Breast epithelium (tissue), 4 donors: ENCODE data around the gene OR51D1. TPM values are rescaled to one million over a fixed set of nuclear protein-coding genes. Genes with fewer than 3 reads are reported as not detected.

Experiments
- DNase-seq, 2 donors: peaks; one replicate each; pipeline ENCODE4 v3.0.0-alpha.2; 2019; ENCODE audit warnings: low spot score in 2 of 2
- H3K27ac ChIP-seq, 2 donors: fragments of 200-600 bp; sonication (generic) in 1 of 2; one replicate each; pipeline ENCODE4 v1.5.1; 2016 to 2019; ENCODE audit warnings: mild to moderate bottlenecking in 1 of 2
- H3K27me3 ChIP-seq, 2 donors: fragments of 200-600 bp; sonication (generic) in 1 of 2; one replicate each; pipeline versions ENCODE4 v1.5.1 to v1.6.0; 2017 to 2019; ENCODE audit warnings: control low read depth in 1 of 2, mild to moderate bottlenecking in 1 of 2
- H3K36me3 ChIP-seq: fragments of 200-600 bp; one replicate; pipeline ENCODE4 v1.5.1; 2019
- H3K4me1 ChIP-seq, 2 donors: fragments of 200-600 bp; sonication (generic); one replicate each; pipeline ENCODE4 v1.5.1; 2016 to 2019; ENCODE audit warnings: control low read depth in 1 of 2
- H3K4me3 ChIP-seq, 3 donors: fragments of 200-600 bp; sonication (generic); 1 replicate in 2 of 3; 2 replicates in 1 of 3; pipeline ENCODE4 v1.5.1; 2016 to 2019; ENCODE audit warnings: mild to moderate bottlenecking in 3 of 3, moderate library complexity in 2 of 3
- H3K9me3 ChIP-seq, 2 donors: fragments of 200-600 bp; sonication (generic) in 1 of 2; one replicate each; pipeline ENCODE4 v1.5.1; 2016 to 2019; ENCODE audit warnings: control low read depth in 1 of 2
- POLR2A ChIP-seq: fragments of 450-650 bp; IDR thresholded peaks from one replicate; pipeline ENCODE4 v1.6.1; 2016; ENCODE audit warnings: antibody characterized with exemption, mild to moderate bottlenecking, moderate library complexity
- POLR2AphosphoS5 ChIP-seq, 3 donors: sonication (generic); formaldehyde crosslinking; IDR thresholded peaks; one replicate each; pipeline ENCODE4 v1.6.1; 2017; ENCODE audit warnings: antibody characterized with exemption in 3 of 3
- intact Hi-C: fragments of 100-400 bp; cut with DNase I; formaldehyde crosslinking; loops from one replicate; pipeline ENCODE4 v1.15.1; 2023; ENCODE audit warnings: low total_unique reads
- total RNA-seq, 3 donors: library from RNA; depleted of rRNA; stranded (reverse); fragments of >200 nt; gene quantifications; one replicate each; pipeline ENCODE4 v1.1.0, GENCODE V29; 2016
- TF ChIP-seq, protein P1 (sequence below), 3 donors: fragments of 450-650 bp; IDR thresholded peaks; one replicate each; pipeline ENCODE4 v1.5.1; 2016 to 2017; ENCODE audit warnings: antibody characterized with exemption in 3 of 3, mild to moderate bottlenecking in 3 of 3, moderate library complexity in 3 of 3

OR51D1 gene
- total RNA-seq, 3 donors from 2014 or later = not detected

DNA sequence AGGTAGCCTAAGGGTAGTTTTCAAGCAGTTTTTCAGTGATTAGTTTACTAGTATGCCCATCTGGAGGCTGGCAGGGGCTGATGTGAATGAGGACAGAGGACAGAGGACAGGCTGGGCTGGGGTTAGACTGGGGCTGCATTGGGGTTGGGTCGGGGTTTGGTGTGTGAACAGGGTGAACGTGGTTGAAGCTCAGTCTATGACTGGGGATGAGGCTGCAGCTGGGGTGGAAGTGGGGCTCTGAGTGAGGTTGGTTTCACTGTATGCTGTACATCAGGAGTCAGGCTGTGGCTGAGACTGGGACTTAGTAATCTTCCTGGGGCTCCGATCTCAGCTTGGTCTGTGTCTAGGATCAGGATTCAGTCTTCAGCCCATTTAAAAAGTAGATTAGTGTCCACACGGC, 7.0 kb downstream of the OR51D1 start:
- no peaks in the 10 kb centered on the region for H3K4me1 ChIP-seq
- no peak overlapping the region for H3K4me3 ChIP-seq

GRCh38 chr11:4645974-4646373, 8.7 kb downstream of the OR51D1 start:
- H3K9me3 ChIP-seq = no peaks in the 10 kb centered on the region
- intact Hi-C loops = no loop called here
- H3K4me1 ChIP-seq = no peaks in the 10 kb centered on the region
- TF ChIP-seq POLR2AphosphoS5 (IDR thresholded peaks at IDR 0.05) (no peak), POLR2A (no peak)
- TF ChIP-seq, protein P1, sequence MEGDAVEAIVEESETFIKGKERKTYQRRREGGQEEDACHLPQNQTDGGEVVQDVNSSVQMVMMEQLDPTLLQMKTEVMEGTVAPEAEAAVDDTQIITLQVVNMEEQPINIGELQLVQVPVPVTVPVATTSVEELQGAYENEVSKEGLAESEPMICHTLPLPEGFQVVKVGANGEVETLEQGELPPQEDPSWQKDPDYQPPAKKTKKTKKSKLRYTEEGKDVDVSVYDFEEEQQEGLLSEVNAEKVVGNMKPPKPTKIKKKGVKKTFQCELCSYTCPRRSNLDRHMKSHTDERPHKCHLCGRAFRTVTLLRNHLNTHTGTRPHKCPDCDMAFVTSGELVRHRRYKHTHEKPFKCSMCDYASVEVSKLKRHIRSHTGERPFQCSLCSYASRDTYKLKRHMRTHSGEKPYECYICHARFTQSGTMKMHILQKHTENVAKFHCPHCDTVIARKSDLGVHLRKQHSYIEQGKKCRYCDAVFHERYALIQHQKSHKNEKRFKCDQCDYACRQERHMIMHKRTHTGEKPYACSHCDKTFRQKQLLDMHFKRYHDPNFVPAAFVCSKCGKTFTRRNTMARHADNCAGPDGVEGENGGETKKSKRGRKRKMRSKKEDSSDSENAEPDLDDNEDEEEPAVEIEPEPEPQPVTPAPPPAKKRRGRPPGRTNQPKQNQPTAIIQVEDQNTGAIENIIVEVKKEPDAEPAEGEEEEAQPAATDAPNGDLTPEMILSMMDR (IDR thresholded peaks at IDR 0.05) = no peak
- no peak for DNase-seq
- H3K27ac ChIP-seq = no peak overlapping the region
- no peak overlapping the region for H3K4me3 ChIP-seq
- H3K36me3 ChIP-seq = no peaks in the 10 kb centered on the region
- no peaks in the 10 kb centered on the region for H3K27me3 ChIP-seq

More for the DNA sequence above, 7.0 kb downstream of the OR51D1 start:
- intact Hi-C loops = no loop called here
- TF ChIP-seq POLR2A = no peak
- TF ChIP-seq, protein P1 (IDR thresholded peaks at IDR 0.05) = no peak
- TF ChIP-seq POLR2AphosphoS5 (IDR thresholded peaks at IDR 0.05) = no peak
- H3K27me3 ChIP-seq = no peaks in the 10 kb centered on the region
- H3K9me3 ChIP-seq = no peaks in the 10 kb centered on the region
- no peaks in the 10 kb centered on the region for H3K36me3 ChIP-seq
- DNase-seq = no peak
- H3K27ac ChIP-seq = no peak overlapping the region

- TF ChIP-seq, protein P1 (IDR thresholded peaks at IDR 0.05) = no peak
- TF ChIP-seq POLR2A = no peak
- TF ChIP-seq POLR2AphosphoS5 (IDR thresholded peaks at IDR 0.05) = no peak
- no peaks in the 10 kb centered on the region for H3K4me1 ChIP-seq
- H3K4me3 ChIP-seq = no peak overlapping the region
- no peaks in the 10 kb centered on the region for H3K36me3 ChIP-seq
- H3K27ac ChIP-seq = no peak overlapping the region
- H3K27me3 ChIP-seq = no peaks in the 10 kb centered on the region
- intact Hi-C loops = no loop called here
- DNase-seq = no peak
- no peaks in the 10 kb centered on the region for H3K9me3 ChIP-seq
Measured at GRCh38 chr11:4647766-4648165, 10.5 kb downstream of the OR51D1 start.

DNA sequence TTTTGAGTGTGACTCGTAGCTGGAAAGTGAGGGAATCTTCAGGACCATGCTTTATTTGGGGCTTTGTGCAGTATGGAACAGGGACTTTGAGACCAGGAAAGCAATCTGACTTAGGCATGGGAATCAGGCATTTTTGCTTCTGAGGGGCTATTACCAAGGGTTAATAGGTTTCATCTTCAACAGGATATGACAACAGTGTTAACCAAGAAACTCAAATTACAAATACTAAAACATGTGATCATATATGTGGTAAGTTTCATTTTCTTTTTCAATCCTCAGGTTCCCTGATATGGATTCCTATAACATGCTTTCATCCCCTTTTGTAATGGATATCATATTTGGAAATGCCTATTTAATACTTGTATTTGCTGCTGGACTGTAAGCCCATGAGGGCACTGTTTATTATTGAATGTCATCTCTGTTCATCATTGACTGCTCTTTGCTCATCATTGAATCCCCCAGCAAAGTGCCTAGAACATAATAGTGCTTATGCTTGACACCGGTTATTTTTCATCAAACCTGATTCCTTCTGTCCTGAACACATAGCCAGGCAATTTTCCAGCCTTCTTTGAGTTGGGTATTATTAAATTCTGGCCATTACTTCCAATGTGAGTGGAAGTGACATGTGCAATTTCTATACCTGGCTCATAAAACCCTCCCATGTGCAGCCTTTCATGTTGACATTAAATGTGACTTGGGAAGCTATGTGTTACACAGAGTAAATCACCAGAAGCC, 17.5 kb downstream of the OR51D1 start:
- H3K36me3 ChIP-seq = no peaks in the 10 kb centered on the region
- DNase-seq = no peak
- no peaks in the 10 kb centered on the region for H3K4me1 ChIP-seq
- intact Hi-C loops = no loop called here
- H3K27me3 ChIP-seq = no peaks in the 10 kb centered on the region
- no peak overlapping the region for H3K4me3 ChIP-seq
- H3K9me3 ChIP-seq = no peaks in the 10 kb centered on the region
- no peak overlapping the region for H3K27ac ChIP-seq
- no peak for TF ChIP-seq POLR2AphosphoS5 (IDR thresholded peaks at IDR 0.05)
- TF ChIP-seq, protein P1 (IDR thresholded peaks at IDR 0.05) = no peak
- TF ChIP-seq POLR2A = no peak

DNA sequence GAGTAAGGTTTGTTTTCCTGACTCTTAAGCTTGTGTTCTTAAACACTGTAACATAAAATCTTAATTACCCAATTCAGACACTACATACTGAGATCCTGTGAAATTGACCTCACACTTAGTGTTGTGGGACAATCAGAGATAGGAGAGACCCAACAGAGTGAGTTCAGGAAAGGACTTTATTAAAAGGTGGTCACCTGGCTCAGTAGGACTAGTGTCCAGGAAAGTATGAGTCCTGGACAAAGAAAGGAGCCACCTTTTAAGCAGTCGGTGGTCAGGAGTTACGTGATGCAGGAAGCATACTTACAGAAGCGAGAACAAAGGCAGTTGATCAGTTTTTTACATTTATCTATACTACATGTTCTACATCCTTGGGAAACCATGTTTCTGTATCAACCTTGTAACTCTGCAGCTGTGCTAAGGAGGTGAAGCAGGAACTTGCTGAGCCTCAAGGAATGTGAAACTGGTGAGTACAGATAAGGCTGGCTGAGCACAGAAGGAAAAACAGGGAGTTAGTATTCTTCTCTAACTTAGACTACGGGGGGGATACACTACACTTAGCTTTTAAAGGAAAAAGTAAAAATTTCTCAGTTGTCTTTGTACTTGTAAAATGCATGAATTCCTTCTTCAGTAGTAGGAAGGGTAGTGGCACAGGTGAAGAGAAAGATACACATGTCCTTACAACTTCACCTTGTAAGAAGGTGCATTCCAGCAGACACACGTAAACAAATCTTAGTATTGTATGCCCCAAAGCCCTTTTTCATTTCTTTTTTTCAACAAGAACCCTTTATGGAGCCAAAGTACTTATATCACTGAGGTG, 21.6 kb downstream of the OR51D1 start:
- intact Hi-C loops = no loop called here

More for the DNA sequence above, 21.6 kb downstream of the OR51D1 start:
- no peak overlapping the region for H3K4me3 ChIP-seq
- H3K27me3 ChIP-seq = peaks cover 0 to 6% of the 10 kb centered on the region in 2 donors
- H3K27ac ChIP-seq = no peak overlapping the region
- H3K4me1 ChIP-seq = no peaks in the 10 kb centered on the region
- TF ChIP-seq POLR2A = no peak
- no peaks in the 10 kb centered on the region for H3K9me3 ChIP-seq
- DNase-seq = no peak
- no peaks in the 10 kb centered on the region for H3K36me3 ChIP-seq
